SK-N-SH treated with all-trans-retinoic acid at 6 μM for 48 hours (cell line): Measurements from ENCODE around the gene PGS1.

Experiments
- ARNTL ChIP-seq: fragments of 450-650 bp; formaldehyde crosslinking; IDR thresholded peaks from 2 replicates; pipeline ENCODE4 v1.5.0; 2020; ENCODE audit warnings: low read depth, mild to moderate bottlenecking, moderate library complexity, borderline replicate concordance
- BACH2 ChIP-seq: fragments of 250-450 bp; sonication (Bioruptor Pico); IDR thresholded peaks from 2 replicates; pipeline ENCODE4 v1.9.0; 2021; ENCODE audit warnings: mild to moderate bottlenecking, borderline replicate concordance
- CREB5 ChIP-seq: fragments of 250-450 bp; sonication (Bioruptor Pico); IDR thresholded peaks from 2 replicates; pipeline ENCODE4 v1.5.1; 2020; ENCODE audit warnings: low read depth, mild to moderate bottlenecking, moderate library complexity
- CSRNP3 ChIP-seq: fragments of 250-450 bp; sonication (Bioruptor Pico); IDR thresholded peaks from 2 replicates; pipeline ENCODE4 v1.5.1; 2021; ENCODE audit warnings: mild to moderate bottlenecking, moderate library complexity
- ESRRG ChIP-seq: fragments of 250-450 bp; sonication (Bioruptor Pico); IDR thresholded peaks from 2 replicates; pipeline ENCODE4 v1.6.1; 2021; ENCODE audit warnings: mild to moderate bottlenecking
- OSR1 ChIP-seq: fragments of 250-450 bp; sonication (Bioruptor Pico); IDR thresholded peaks from 2 replicates; pipeline ENCODE4 v1.8.0; 2022; ENCODE audit warnings: moderate library complexity, mild to moderate bottlenecking, inconsistent platforms
- PATZ1 ChIP-seq: fragments of 250-450 bp; sonication (Bioruptor Pico); IDR thresholded peaks from 2 replicates; pipeline ENCODE4 v1.8.0; 2020; ENCODE audit warnings: mild to moderate bottlenecking, moderate library complexity, borderline replicate concordance
- SNAI2 ChIP-seq: fragments of 250-450 bp; sonication (Bioruptor Pico); IDR thresholded peaks from 2 replicates; pipeline ENCODE4 v1.5.0; 2020; ENCODE audit warnings: mild to moderate bottlenecking, moderate library complexity
- TCF4 ChIP-seq: fragments of 250-450 bp; sonication (Bioruptor Pico); IDR thresholded peaks from 2 replicates; pipeline ENCODE4 v1.8.0; 2021; ENCODE audit warnings: mild to moderate bottlenecking, moderate library complexity, borderline replicate concordance
- TSHZ2 ChIP-seq: fragments of 250-450 bp; sonication (Bioruptor Pico); IDR thresholded peaks from 2 replicates; pipeline ENCODE4 v1.5.0; 2020; ENCODE audit warnings: mild to moderate bottlenecking, moderate library complexity
- ZFP3 ChIP-seq: fragments of 250-450 bp; sonication (Bioruptor Pico); IDR thresholded peaks from 2 replicates; pipeline ENCODE4 v1.5.0; 2020; ENCODE audit warnings: mild to moderate bottlenecking, moderate library complexity
- ZFP30 ChIP-seq: fragments of 450-650 bp; formaldehyde crosslinking; IDR thresholded peaks from 2 replicates; pipeline ENCODE4 v1.5.0; 2022; ENCODE audit warnings: mild to moderate bottlenecking, moderate library complexity
- ZNF565 ChIP-seq: fragments of 450-650 bp; formaldehyde crosslinking; conservative IDR thresholded peaks from 2 replicates; pipeline ENCODE4 v1.5.0; 2020; ENCODE audit warnings: low read depth, mild to moderate bottlenecking, moderate library complexity
- ZNF70 ChIP-seq: fragments of 450-650 bp; formaldehyde crosslinking; IDR thresholded peaks from 2 replicates; pipeline ENCODE4 v1.5.0; 2020; ENCODE audit warnings: mild to moderate bottlenecking, moderate library complexity

- TF ChIP-seq ZNF565 (CRISPR knock-in tag) (no peak), ZFP3 (no peak), ARNTL (CRISPR knock-in tag) (no peak), CSRNP3 (no peak), ZFP30 (CRISPR knock-in tag) (no peak), TSHZ2 (CRISPR knock-in tag) (no peak), ESRRG (CRISPR knock-in tag) (no peak), ZNF70 (CRISPR knock-in tag) (no peak), PATZ1 (CRISPR knock-in tag) (no peak), SNAI2 (CRISPR knock-in tag) (no peak), CREB5 (no peak), OSR1 (CRISPR knock-in tag) (no peak), TCF4 (CRISPR knock-in tag) (no peak), BACH2 (CRISPR knock-in tag) (no peak)
Measured at GRCh38 chr17:78367193-78367592, 11.3 kb upstream of the PGS1 start.
